Karpas-422 (cell line): ENCODE results near the gene HNRNPD. TPM values are rescaled to one million over a fixed set of nuclear protein-coding genes. Genes with fewer than 3 reads are reported as not detected.
"Not testable (repeated sequence)": the region's sequence is repeated elsewhere in the genome, so short reads cannot be mapped to it uniquely, and the experiment has no call there.

Experiments used
- DNase-seq: peaks from one replicate; pipeline ENCODE4 v3.0.0-alpha.2; 2015
- H2AFZ ChIP-seq: fragments of 200-600 bp; sonication (generic); 2 replicates; pipeline ENCODE4 v1.6.1; 2014; ENCODE audit warnings: antibody characterized with exemption, low read length, mixed read lengths
- H3K27ac ChIP-seq: fragments of 200-600 bp; sonication (generic); 2 replicates; pipeline ENCODE4 v1.5.1; 2014; ENCODE audit warnings: mild to moderate bottlenecking, low read length, moderate library complexity
- H3K27me3 ChIP-seq: fragments of 200-600 bp; sonication (generic); 2 replicates; pipeline ENCODE4 v1.6.1; 2014; ENCODE audit warnings: low read length, mixed read lengths
- H3K36me3 ChIP-seq: fragments of 200-600 bp; sonication (generic); 2 replicates; pipeline ENCODE4 v1.6.1; 2014; ENCODE audit warnings: low read length, mixed read lengths; ENCODE audit not compliant: insufficient read depth
- H3K4me1 ChIP-seq: fragments of 200-600 bp; sonication (generic); 2 replicates; pipeline ENCODE4 v1.6.1; 2014; ENCODE audit warnings: mild to moderate bottlenecking, low read length, mixed read lengths
- H3K4me2 ChIP-seq: fragments of 200-600 bp; sonication (generic); 2 replicates; pipeline ENCODE4 v1.6.1; 2014; ENCODE audit warnings: low read length, low read depth, mild to moderate bottlenecking; ENCODE audit not compliant: poor library complexity, severe bottlenecking
- H3K4me3 ChIP-seq: fragments of 200-600 bp; sonication (generic); 2 replicates; pipeline ENCODE4 v1.5.1; 2014; ENCODE audit warnings: mild to moderate bottlenecking, antibody characterized with exemption, low read length, mixed read lengths
- H3K79me2 ChIP-seq: fragments of 200-600 bp; sonication (generic); 2 replicates; pipeline ENCODE4 v1.6.1; 2014; ENCODE audit warnings: mild to moderate bottlenecking, low read length, mixed read lengths
- H3K9ac ChIP-seq: fragments of 200-600 bp; sonication (generic); 2 replicates; pipeline ENCODE4 v1.6.0; 2014; ENCODE audit warnings: low read length
- H3K9me2 ChIP-seq: fragments of 200-600 bp; sonication (generic), shearing (Covaris generic); replicated peaks from 2 replicates; pipeline ENCODE4 v1.6.0; 2014; ENCODE audit warnings: mild to moderate bottlenecking, low read length, moderate library complexity; ENCODE audit not compliant: insufficient read depth
- H3K9me3 ChIP-seq: fragments of 300-700, 200-600 bp; sonication (generic); 2 replicates; pipeline ENCODE4 v1.6.1; 2014; ENCODE audit warnings: low read length, mixed read lengths
- H4K20me1 ChIP-seq: fragments of 200-600 bp; sonication (generic); 2 replicates; pipeline ENCODE4 v1.6.1; 2014; ENCODE audit warnings: mild to moderate bottlenecking, antibody characterized with exemption, low read length, low read depth; ENCODE audit not compliant: insufficient read depth
- total RNA-seq: library from RNA; depleted of rRNA; stranded (reverse); fragments of >200 nt; shearing (Covaris generic); gene quantifications from 2 replicates; pipeline ENCODE4 v1.2.3, GENCODE V29; 2014; ENCODE audit warnings: low replicate concordance

HNRNPD gene
- total RNA-seq, 1 experiment from 2014 or later = 64.1 TPM

DNA sequence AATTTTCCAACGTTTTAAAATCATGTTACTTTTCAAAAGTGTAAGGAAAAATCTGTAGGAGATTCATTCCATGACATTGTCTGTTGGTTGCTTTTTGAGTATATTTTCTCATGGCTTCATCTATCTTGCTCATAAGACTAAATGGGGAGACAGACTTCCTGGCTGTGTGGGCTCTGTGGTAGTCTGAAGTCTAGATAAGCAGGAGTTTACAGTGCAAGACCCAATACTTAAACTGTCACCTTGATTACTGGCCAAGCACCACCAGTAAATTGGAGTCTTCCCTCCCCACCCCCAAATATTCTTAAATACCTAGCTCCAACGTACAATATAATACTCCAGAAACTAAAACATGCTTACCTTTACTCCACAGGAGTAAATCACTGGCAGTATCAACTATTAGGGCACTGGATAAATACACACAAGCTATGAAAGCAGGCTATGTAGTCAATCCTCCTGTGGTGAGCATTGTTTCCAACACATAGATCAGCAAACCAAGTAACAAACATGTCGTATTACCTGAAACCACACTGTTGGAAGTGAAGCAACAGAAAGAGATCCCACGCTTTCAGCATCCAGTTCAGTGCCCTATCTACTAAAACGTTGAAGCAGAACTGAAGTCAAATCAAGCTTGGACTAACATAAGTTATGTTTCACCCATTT, 6.2 kb downstream of the HNRNPD start:
- H3K9me2 ChIP-seq = no peaks in the 10 kb centered on the region
- H3K36me3 ChIP-seq = peaks cover 45% of the 10 kb centered on the region
- no peaks in the 10 kb centered on the region for H3K9me3 ChIP-seq
- H3K4me3 ChIP-seq = no peak overlapping the region
- H3K27me3 ChIP-seq = no peaks in the 10 kb centered on the region
- no peak overlapping the region for H3K9ac ChIP-seq
- no peak overlapping the region for H2AFZ ChIP-seq
- no peak overlapping the region for H3K4me2 ChIP-seq
- H3K27ac ChIP-seq = no peak overlapping the region
- H4K20me1 ChIP-seq = peaks cover 49% of the 10 kb centered on the region
- H3K79me2 ChIP-seq = peaks cover 98% of the 10 kb centered on the region
- no peak for DNase-seq
- peaks cover 35% of the 10 kb centered on the region for H3K4me1 ChIP-seq

DNA sequence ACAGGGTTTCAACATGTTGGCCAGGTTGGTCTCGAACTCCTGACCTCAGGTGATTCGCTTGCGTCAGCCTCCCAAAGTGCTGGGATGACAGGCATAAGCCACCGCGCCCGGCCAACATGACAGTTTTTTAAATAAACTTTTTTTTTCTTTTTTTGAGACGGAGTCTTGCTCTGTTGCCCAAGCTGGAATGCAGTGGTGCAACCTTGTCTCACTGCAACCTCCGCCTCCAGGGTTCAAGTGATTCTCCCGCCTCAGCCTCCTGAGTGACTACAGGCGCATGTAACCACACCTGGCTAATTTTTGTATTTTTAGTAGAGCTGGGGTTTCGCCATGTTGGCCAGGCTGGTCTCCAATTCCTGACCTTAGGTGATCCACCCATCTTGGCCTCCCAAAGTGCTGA, 7.4 kb downstream of the HNRNPD start:
- Histone ChIP-seq H3K4me1 (peaks cover 29% of the 10 kb centered on the region), H3K79me2 (peaks cover 98% of the 10 kb centered on the region), H4K20me1 (peaks cover 42% of the 10 kb centered on the region), H3K36me3 (peaks cover 36% of the 10 kb centered on the region; the same call in 1 of the 2 replicates)
- DNase-seq, H3K27me3 ChIP-seq, H3K4me3 ChIP-seq, H3K9me2 ChIP-seq, H3K4me2 ChIP-seq, H2AFZ ChIP-seq, H3K9ac ChIP-seq, H3K27ac ChIP-seq, H3K9me3 ChIP-seq: not testable (repeated sequence)

DNA sequence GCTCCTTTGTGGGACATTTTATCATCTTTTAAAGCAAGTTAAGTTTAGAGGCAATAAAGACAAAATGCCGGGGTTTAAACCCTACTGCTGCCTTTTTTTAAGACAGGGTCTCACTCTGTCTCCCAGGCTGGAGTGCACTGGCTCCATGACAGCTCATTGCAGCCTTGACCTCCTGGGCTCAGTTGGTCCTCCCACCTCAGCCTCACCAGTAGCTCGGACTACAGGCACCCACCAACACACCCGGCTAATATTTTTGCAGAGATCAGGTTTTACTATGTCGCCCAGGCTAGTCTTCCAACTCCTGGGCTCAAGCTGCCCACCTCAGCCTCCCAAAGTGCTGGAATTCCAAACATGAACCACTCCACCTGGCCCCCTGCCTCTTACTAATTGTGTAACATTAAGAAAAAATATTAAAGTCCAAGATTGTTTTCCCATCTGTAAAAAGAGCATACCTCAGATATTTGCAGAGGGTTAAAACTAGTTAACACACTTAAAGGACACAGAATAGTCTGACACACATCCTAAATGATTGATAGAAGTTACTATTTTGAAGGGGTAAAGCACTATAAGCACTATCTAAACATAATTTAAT, 9.8 kb downstream of the HNRNPD start:
- Histone ChIP-seq H3K4me3 (no peak overlapping the region), H3K36me3 (peaks cover 30% of the 10 kb centered on the region; the same call in 1 of the 2 replicates), H3K4me1 (peaks cover 8% of the 10 kb centered on the region)

DNA sequence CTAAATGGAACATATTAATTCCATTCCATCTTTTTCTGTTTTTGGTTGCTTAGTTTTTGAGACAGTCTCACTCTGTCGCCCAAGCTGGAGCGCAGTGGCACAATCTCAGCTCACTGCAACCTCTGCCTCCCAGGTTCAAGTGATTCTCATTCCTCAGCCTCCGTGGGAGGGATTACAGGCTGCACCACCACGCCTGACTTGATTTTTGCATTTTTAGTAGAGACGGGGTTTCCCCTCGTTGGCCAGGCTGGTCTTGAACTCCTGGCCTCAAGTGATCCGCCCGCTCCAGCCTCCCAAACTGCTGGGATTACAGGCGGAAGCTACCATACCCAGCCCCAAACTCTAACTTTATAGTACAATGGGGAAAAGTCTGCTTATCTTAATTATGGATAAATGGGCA, 11.2 kb downstream of the HNRNPD start:
- no peak overlapping the region for H2AFZ ChIP-seq
- peaks cover 29% of the 10 kb centered on the region; the same call in 1 of the 2 replicates for H3K36me3 ChIP-seq
- H3K79me2 ChIP-seq = peaks cover 98% of the 10 kb centered on the region
- H4K20me1 ChIP-seq = peaks cover 36% of the 10 kb centered on the region
- H3K9me2 ChIP-seq = no peaks in the 10 kb centered on the region
- no peak overlapping the region for H3K27ac ChIP-seq
- DNase-seq = no peak
- H3K4me2 ChIP-seq = no peak overlapping the region
- no peaks in the 10 kb centered on the region for H3K9me3 ChIP-seq
- no peak overlapping the region for H3K9ac ChIP-seq
- H3K4me3 ChIP-seq = no peak overlapping the region
- H3K27me3 ChIP-seq = no peaks in the 10 kb centered on the region
- H3K4me1 ChIP-seq = no peaks in the 10 kb centered on the region; the same call in 1 of the 2 replicates

More for the DNA sequence above, 9.8 kb downstream of the HNRNPD start:
- no peaks in the 10 kb centered on the region for H3K27me3 ChIP-seq
- no peaks in the 10 kb centered on the region for H3K9me3 ChIP-seq
- peaks cover 37% of the 10 kb centered on the region for H4K20me1 ChIP-seq
- no peak overlapping the region for H2AFZ ChIP-seq
- H3K27ac ChIP-seq = no peak overlapping the region
- DNase-seq = no peak
- no peak overlapping the region for H3K4me2 ChIP-seq
- no peaks in the 10 kb centered on the region for H3K9me2 ChIP-seq
- no peak overlapping the region for H3K9ac ChIP-seq
- H3K79me2 ChIP-seq = peaks cover 98% of the 10 kb centered on the region

DNA sequence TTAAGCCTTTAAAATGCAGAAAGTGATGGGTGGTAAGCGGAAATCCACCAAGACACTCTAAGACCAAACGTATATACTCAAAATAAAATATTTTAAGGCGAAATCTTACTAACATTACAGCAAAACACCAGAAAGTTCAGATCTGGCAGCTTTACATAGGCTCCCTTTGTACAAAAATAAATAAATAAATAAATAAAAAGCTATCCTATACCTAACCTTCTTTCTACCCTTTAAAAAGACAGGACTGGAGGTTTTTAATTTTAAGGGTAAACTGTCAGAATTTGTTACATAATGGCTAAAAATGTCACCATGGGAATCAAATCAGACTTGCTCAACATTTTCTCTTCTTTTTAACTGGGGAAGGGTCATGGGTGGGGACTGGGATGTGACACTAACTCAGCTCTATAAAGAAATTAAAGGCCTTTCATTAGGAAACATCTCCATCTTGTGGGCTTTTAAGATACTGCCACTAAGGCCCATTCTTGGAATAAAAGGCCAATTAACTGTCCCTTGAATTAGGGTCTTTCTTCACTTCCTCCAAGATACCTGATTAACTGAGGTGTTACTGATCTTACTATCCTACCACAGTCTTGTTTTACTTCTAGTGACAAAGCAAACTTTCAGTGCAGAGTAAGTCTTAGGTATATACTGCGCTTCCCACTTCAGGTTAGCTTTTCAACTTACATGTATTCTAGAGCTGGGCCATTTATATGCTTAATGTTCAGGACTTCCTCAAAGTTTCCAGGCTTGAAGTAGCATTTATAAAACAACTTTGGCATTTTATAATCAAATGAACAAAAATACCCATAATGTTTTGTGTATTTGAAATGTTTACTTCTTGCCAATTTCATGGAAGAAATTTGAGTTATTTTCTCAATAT, 13.3 kb downstream of the HNRNPD start:
- Histone ChIP-seq H3K79me2 (peaks cover 82% of the 10 kb centered on the region), H3K4me2 (no peak overlapping the region), H3K4me1 (no peaks in the 10 kb centered on the region; the same call in 1 of the 2 replicates), H3K27me3 (no peaks in the 10 kb centered on the region), H2AFZ (no peak overlapping the region), H3K36me3 (peaks cover 39% of the 10 kb centered on the region; the same call in 1 of the 2 replicates), H3K4me3 (no peak overlapping the region), H4K20me1 (peaks cover 30% of the 10 kb centered on the region), H3K27ac (no peak overlapping the region), H3K9me3 (no peaks in the 10 kb centered on the region), H3K9me2 (no peaks in the 10 kb centered on the region), H3K9ac (no peak overlapping the region)
- peak; percentile 49 for DNase-seq

DNA sequence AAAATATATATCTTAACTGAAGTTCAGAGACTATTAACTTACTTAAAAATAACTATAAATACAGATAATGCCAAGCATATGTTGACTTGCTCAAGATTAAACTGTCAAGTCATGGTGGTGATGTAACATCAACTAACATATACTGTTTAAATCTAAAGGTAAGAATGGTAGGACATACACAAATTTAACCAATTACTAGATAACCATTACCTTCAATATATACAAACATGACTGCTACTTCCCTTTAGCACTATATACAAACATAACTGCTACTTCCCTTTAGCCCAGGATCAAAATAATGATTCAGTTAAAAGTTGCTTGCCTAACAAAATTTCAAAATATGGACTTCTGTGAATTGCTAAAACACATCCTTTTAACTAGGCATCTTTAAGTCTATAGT, 14.9 kb downstream of the HNRNPD start:
- no peak overlapping the region for H3K4me3 ChIP-seq
- no peak overlapping the region for H3K9ac ChIP-seq
- H3K4me1 ChIP-seq = no peaks in the 10 kb centered on the region; the same call in 1 of the 2 replicates
- no peaks in the 10 kb centered on the region for H3K9me2 ChIP-seq
- peaks cover 51% of the 10 kb centered on the region; the same call in 1 of the 2 replicates for H3K36me3 ChIP-seq
- no peak overlapping the region for H3K4me2 ChIP-seq
- no peak overlapping the region for H2AFZ ChIP-seq
- H4K20me1 ChIP-seq = peaks cover 32% of the 10 kb centered on the region
- H3K79me2 ChIP-seq = peaks cover 66% of the 10 kb centered on the region
- no peaks in the 10 kb centered on the region for H3K27me3 ChIP-seq
- DNase-seq = no peak
- H3K27ac ChIP-seq = no peak overlapping the region
- H3K9me3 ChIP-seq = no peaks in the 10 kb centered on the region

DNA sequence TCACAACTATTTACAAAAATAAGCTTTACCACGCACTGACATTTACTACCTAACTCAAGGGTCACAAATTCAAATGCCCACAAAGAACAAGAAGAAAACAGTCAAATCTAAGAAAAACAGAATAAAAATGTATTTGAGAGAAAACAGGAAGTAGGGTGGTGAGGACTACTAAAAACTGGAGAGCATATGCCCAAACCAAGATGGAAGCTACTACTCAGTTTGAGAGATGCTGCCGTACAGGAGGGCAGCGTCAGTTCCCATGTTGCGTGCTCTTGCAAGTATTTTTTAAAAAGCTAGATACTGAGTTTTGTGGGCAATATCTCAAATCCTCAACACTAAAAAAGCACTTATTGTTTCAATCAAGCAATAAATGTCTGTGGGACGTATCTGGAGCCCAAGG, 16.2 kb downstream of the HNRNPD start:
- Histone ChIP-seq H3K4me3 (no peak overlapping the region), H3K9me3 (no peaks in the 10 kb centered on the region), H4K20me1 (peaks cover 34% of the 10 kb centered on the region), H2AFZ (no peak overlapping the region), H3K27me3 (no peaks in the 10 kb centered on the region), H3K79me2 (peaks cover 56% of the 10 kb centered on the region), H3K4me2 (no peak overlapping the region), H3K36me3 (peaks cover 62% of the 10 kb centered on the region; the same call in 1 of the 2 replicates), H3K27ac (no peak overlapping the region), H3K9me2 (no peaks in the 10 kb centered on the region), H3K4me1 (no peaks in the 10 kb centered on the region), H3K9ac (no peak overlapping the region)
- DNase-seq = no peak

DNA sequence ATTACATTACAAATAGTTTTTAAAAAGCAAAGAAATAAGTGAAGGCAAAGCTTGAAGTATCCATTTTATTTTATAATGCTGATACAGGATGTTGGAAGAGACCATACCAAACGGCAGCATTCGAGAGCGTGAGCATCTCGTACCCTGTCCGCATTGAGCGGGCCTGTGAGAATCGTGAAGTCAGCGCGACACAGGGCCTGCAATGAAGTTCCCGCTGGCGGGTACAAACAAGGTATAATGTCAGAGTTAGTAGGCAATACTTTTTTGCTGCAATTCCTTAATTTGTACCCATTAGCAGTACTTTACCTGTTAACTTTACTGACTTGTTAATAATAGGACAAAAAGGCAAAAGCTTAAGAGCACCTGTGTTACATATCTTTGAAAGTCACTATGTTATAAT, 19.0 kb downstream of the HNRNPD start:
- H3K4me3 ChIP-seq = no peak overlapping the region
- no peak overlapping the region for H2AFZ ChIP-seq
- H3K9me3 ChIP-seq = no peaks in the 10 kb centered on the region
- no peaks in the 10 kb centered on the region for H3K4me1 ChIP-seq
- DNase-seq = no peak
- peaks cover 24% of the 10 kb centered on the region for H4K20me1 ChIP-seq
- H3K9me2 ChIP-seq = no peaks in the 10 kb centered on the region
- no peak overlapping the region for H3K9ac ChIP-seq
- peaks cover 65% of the 10 kb centered on the region; the same call in 1 of the 2 replicates for H3K36me3 ChIP-seq
- H3K27ac ChIP-seq = no peak overlapping the region
- no peaks in the 10 kb centered on the region for H3K27me3 ChIP-seq
- H3K4me2 ChIP-seq = no peak overlapping the region
- H3K79me2 ChIP-seq = peaks cover 27% of the 10 kb centered on the region
